DOHH2 (cell line): ENCODE measurements around the gene LRP11.
"Not testable (repeated sequence)": the region's sequence is repeated elsewhere in the genome, so short reads cannot be mapped to it uniquely, and the experiment has no call there.

Source experiments
- H3F3A ChIP-seq: fragments of 200-600 bp; sonication (generic), shearing (Covaris generic); 2 replicates; pipeline ENCODE4 v1.6.0; 2016; ENCODE audit warnings: antibody characterized with exemption, mild to moderate bottlenecking; ENCODE audit not compliant: control insufficient read depth, insufficient read depth
- H3K27ac ChIP-seq: fragments of 200-600 bp; sonication (generic); 2 replicates; pipeline ENCODE4 v1.5.1; 2014; ENCODE audit warnings: low read depth, mild to moderate bottlenecking, low read length, moderate library complexity
- H3K27me3 ChIP-seq: fragments of 200-600 bp; sonication (generic); 2 replicates; pipeline ENCODE4 v1.6.1; 2014; ENCODE audit warnings: mild to moderate bottlenecking, low read length, mixed read lengths; ENCODE audit not compliant: control insufficient read depth
- H3K36me3 ChIP-seq: fragments of 200-600 bp; sonication (generic); 2 replicates; pipeline ENCODE4 v1.6.1; 2014; ENCODE audit warnings: mild to moderate bottlenecking, low read length, moderate library complexity, mixed read lengths; ENCODE audit not compliant: control insufficient read depth
- H3K4me1 ChIP-seq: fragments of 200-600 bp; sonication (generic); 2 replicates; pipeline ENCODE4 v1.6.1; 2014; ENCODE audit warnings: mild to moderate bottlenecking, low read length, mixed read lengths; ENCODE audit not compliant: control insufficient read depth
- H3K4me2 ChIP-seq: fragments of 200-600 bp; sonication (generic); 2 replicates; pipeline ENCODE4 v1.6.0; 2014; ENCODE audit warnings: mild to moderate bottlenecking, low read length, moderate library complexity
- H3K4me3 ChIP-seq: fragments of 200-600 bp; sonication (generic); 2 replicates; pipeline ENCODE4 v1.5.1; 2014; ENCODE audit warnings: mild to moderate bottlenecking, low read length, mixed read lengths
- H3K79me2 ChIP-seq: fragments of 200-600 bp; sonication (generic); 2 replicates; pipeline ENCODE4 v1.6.1; 2014; ENCODE audit warnings: mild to moderate bottlenecking, low read length, mixed read lengths; ENCODE audit not compliant: control insufficient read depth
- H3K9me2 ChIP-seq: fragments of 200-600 bp; sonication (generic); replicated peaks from 2 replicates; pipeline ENCODE4 v1.6.1; 2014; ENCODE audit warnings: mild to moderate bottlenecking, low read length, mixed read lengths; ENCODE audit not compliant: control insufficient read depth
- H3K9me3 ChIP-seq: fragments of 200-600 bp; sonication (generic); 2 replicates; pipeline ENCODE4 v1.6.1; 2014; ENCODE audit warnings: antibody characterized with exemption, low read length, mixed read lengths; ENCODE audit not compliant: control insufficient read depth, insufficient read depth
- H4K20me1 ChIP-seq: fragments of 200-600 bp; sonication (generic); 2 replicates; pipeline ENCODE4 v1.6.0; 2014; ENCODE audit warnings: low read depth, mild to moderate bottlenecking, antibody characterized with exemption, low read length, moderate library complexity; ENCODE audit not compliant: control insufficient read depth, insufficient read depth
- CTCF ChIP-seq: fragments of 200-600 bp; sonication (generic); IDR thresholded peaks from one replicate; pipeline ENCODE4 v1.5.1; 2014; ENCODE audit warnings: antibody characterized with exemption, mild to moderate bottlenecking, low read depth, low read length; ENCODE audit not compliant: poor library complexity, severe bottlenecking
- EZH2phosphoT487 ChIP-seq: fragments of 200-600 bp; sonication (generic); IDR thresholded peaks from 2 replicates; pipeline ENCODE4 v1.6.1; 2017; ENCODE audit warnings: borderline replicate concordance, mild to moderate bottlenecking, antibody characterized with exemption, low read length, moderate library complexity, mixed read lengths

The LRP11 gene

DNA sequence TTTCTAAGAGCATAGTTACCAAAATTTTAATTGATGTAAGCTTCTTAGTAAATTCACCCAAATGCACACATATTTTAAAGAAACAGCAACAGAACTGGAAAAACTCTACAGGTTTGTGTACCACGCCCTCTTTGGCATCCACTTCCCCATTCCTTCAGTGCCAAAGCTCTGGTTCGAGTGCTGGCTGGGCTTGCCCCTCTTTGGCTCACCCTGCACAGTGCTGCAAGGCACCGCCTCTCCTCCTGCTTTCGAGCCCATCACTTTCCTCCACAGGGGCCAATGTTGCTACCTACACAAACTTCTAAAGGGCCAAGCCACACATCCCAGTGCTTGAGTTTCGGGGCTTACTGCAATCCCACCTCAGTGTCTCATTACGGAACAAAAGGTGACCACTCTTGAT is 9.6 kb downstream of the LRP11 start:
- Histone ChIP-seq H3K27me3 (no peaks in the 10 kb centered on the region), H3K36me3 (no peaks in the 10 kb centered on the region), H4K20me1 (no peaks in the 10 kb centered on the region), H3K4me3 (no peak overlapping the region), H3K79me2 (no peaks in the 10 kb centered on the region), H3K4me1 (peaks cover 17% of the 10 kb centered on the region), H3K9me3 (no peaks in the 10 kb centered on the region), H3K4me2 (no peak overlapping the region), H3K27ac (no peak overlapping the region), H3F3A (no peaks in the 10 kb centered on the region), H3K9me2 (no peaks in the 10 kb centered on the region)
- TF ChIP-seq EZH2phosphoT487 (no peak), CTCF (no peak)

- not testable (repeated sequence) for H3K4me3 ChIP-seq, H3K4me2 ChIP-seq, H3K27me3 ChIP-seq, H3F3A ChIP-seq, H3K27ac ChIP-seq, H3K9me2 ChIP-seq, H3K9me3 ChIP-seq, H3K36me3 ChIP-seq, H4K20me1 ChIP-seq, H3K79me2 ChIP-seq
- peaks cover 17% of the 10 kb centered on the region for H3K4me1 ChIP-seq
These were observed 10.1 kb downstream of the LRP11 start for GRCh38 chr6:149854017-149854416.

DNA sequence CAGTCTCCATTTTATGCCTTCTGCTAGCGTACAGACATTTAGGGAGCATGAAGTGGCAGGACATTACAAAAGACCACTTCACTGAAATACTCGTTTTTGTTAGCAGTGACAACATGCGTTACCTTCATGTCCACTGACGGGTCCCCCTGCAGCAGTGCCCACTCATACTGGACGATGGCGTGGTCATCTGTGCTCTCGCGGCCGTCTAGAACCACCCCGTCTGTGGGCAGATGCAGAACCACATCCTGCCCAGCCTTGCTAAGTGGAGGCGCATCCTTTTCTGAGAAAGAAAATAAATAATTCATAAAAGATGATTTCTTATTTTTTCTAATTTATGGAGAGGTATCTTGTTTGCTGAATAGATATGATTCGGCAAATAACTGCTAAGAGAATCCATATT is 11.3 kb downstream of the LRP11 start:
- Histone ChIP-seq H3K27ac (no peak overlapping the region), H3K36me3 (no peaks in the 10 kb centered on the region), H4K20me1 (no peaks in the 10 kb centered on the region), H3K4me2 (peak overlapping the region; percentile 69), H3K9me2 (no peaks in the 10 kb centered on the region), H3K4me1 (peaks cover 17% of the 10 kb centered on the region), H3K79me2 (no peaks in the 10 kb centered on the region), H3K9me3 (no peaks in the 10 kb centered on the region), H3K4me3 (peak overlapping the region; percentile 61), H3F3A (no peaks in the 10 kb centered on the region), H3K27me3 (no peaks in the 10 kb centered on the region)
- TF ChIP-seq EZH2phosphoT487: no peak
- no peak for TF ChIP-seq CTCF

DNA sequence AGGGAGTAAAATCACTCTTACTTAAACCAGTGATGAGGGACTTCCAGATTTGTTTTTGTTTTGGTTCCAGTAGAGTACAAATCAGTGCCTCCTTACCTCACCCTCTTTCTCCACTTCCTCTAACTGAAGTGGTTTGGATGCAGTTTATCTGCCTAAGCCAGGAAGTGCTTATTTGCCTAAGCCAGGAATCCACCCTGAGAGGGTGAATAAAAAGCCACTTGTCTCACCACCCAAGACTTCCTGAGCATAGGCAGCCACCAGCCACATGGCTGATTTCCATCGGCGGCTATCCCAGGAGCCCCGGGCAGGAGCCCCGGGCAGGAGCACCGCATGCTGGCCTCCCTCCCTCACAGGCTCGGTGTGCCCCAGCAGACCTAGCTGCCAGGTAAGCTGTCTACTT is 12.0 kb downstream of the LRP11 start:
- H3K9me3 ChIP-seq: no peaks in the 10 kb centered on the region
- peaks cover 17% of the 10 kb centered on the region for H3K4me1 ChIP-seq
- no peaks in the 10 kb centered on the region for H3F3A ChIP-seq
- H3K27me3 ChIP-seq: no peaks in the 10 kb centered on the region
- no peaks in the 10 kb centered on the region for H4K20me1 ChIP-seq
- no peaks in the 10 kb centered on the region for H3K9me2 ChIP-seq
- no peaks in the 10 kb centered on the region for H3K79me2 ChIP-seq
- H3K36me3 ChIP-seq: no peaks in the 10 kb centered on the region
- no peak overlapping the region for H3K27ac ChIP-seq
- H3K4me2 ChIP-seq: peak overlapping the region; percentile 69
- peak overlapping the region; percentile 61 for H3K4me3 ChIP-seq
- TF ChIP-seq CTCF (no peak), EZH2phosphoT487 (no peak)
